ENCODE data around the gene S100A16. TPM values are rescaled to one million over a fixed set of nuclear protein-coding genes. Genes with fewer than 3 reads are reported as not detected.
"Not testable (repeated sequence)": the region's sequence is repeated elsewhere in the genome, so short reads cannot be mapped to it uniquely, and the experiment has no call there.

Gene S100A16
- total and polyA plus RNA-seq, 4 donors: 70.6 to 182 (median 141) TPM

DNA sequence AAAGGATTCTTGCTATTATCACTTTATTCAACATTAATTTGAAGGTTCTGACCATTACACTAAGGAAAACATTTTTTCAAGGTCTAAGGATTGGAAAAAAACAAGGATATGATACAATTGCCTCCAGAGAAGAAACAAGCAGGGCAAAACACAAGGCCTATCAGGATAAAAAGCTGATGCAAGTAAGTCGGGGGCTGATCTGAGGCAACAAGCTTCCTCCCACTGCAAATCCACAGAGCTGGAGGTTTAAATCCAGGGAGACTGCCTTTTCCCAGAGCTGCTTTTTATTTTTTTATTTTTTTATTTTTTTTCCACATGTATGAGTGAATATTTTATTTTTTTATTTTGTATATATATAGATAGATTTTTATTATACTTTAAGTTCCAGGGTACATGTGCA lies 27.9 kb downstream of the S100A16 start:
- Histone ChIP-seq H3K9me3 (ENCODE audit: control insufficient read depth in 4 of 4, insufficient read depth in 3 of 4, low read length in 3 of 4) (no peaks in the 10 kb centered on the region), H3K27me3 (ENCODE audit: control insufficient read depth in 3 of 3, insufficient read depth in 3 of 3, low read length in 2 of 3) (no peaks in the 10 kb centered on the region), H3K27ac (ENCODE audit: low read depth in 1 of 2, low read length in 1 of 2) (no peak overlapping the region), H3K4me1 (ENCODE audit: control insufficient read depth in 5 of 5, insufficient read depth in 5 of 5, low read length in 5 of 5) (no peaks in the 10 kb centered on the region), H3K9ac (ENCODE audit: insufficient read depth in 1 of 2, low read length in 2 of 2) (no peak overlapping the region), H3K4me3 (no peak overlapping the region), H3K36me3 (ENCODE audit: control insufficient read depth in 4 of 4, insufficient read depth in 4 of 4, low read length in 4 of 4) (peaks cover 0 to 2% (median 0%) of the 10 kb centered on the region in 4 donors)
- ATAC-seq (ENCODE audit: insufficient read depth, low FRiP score): no peak
- TF ChIP-seq, protein P1, sequence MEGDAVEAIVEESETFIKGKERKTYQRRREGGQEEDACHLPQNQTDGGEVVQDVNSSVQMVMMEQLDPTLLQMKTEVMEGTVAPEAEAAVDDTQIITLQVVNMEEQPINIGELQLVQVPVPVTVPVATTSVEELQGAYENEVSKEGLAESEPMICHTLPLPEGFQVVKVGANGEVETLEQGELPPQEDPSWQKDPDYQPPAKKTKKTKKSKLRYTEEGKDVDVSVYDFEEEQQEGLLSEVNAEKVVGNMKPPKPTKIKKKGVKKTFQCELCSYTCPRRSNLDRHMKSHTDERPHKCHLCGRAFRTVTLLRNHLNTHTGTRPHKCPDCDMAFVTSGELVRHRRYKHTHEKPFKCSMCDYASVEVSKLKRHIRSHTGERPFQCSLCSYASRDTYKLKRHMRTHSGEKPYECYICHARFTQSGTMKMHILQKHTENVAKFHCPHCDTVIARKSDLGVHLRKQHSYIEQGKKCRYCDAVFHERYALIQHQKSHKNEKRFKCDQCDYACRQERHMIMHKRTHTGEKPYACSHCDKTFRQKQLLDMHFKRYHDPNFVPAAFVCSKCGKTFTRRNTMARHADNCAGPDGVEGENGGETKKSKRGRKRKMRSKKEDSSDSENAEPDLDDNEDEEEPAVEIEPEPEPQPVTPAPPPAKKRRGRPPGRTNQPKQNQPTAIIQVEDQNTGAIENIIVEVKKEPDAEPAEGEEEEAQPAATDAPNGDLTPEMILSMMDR (IDR thresholded peaks at IDR 0.05; ENCODE audit: control extremely low read depth, extremely low read depth): no peak
- 64 to 86% methylated on average over 1 of the region's 1 CpG for WGBS, 2 donors
- DNase-seq: no peak

DNA sequence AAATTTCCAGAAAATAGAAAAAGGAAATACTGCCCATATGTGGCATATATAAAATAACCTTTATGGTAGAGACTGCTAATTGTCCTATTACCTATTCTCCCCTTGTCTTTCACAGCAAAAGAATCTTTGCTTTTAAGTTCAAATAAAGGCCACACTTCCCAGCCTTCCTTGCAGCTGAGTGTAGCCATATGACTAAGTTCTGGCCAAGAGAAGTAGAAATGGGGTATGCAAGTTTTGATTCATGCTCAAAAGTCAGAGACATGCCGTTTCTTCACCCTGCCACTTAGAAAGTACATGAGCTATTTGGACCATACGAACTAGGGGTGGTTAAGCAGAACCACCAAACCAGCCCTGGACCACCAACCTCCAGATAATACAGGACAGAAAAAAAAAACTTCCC lies 29.0 kb downstream of the S100A16 start:
- H3K36me3 ChIP-seq (ENCODE audit: control insufficient read depth in 4 of 4, insufficient read depth in 4 of 4, low read length in 4 of 4): peaks cover 0 to 2% (median 0%) of the 10 kb centered on the region in 4 donors
- H3K4me1 ChIP-seq (ENCODE audit: control insufficient read depth in 5 of 5, insufficient read depth in 5 of 5, low read length in 5 of 5): no peaks in the 10 kb centered on the region
- no peak overlapping the region for H3K27ac ChIP-seq (ENCODE audit: low read depth in 1 of 2, low read length in 1 of 2)
- TF ChIP-seq, protein P1 (IDR thresholded peaks at IDR 0.05; ENCODE audit: control extremely low read depth, extremely low read depth): no peak
- H3K27me3 ChIP-seq (ENCODE audit: control insufficient read depth in 3 of 3, insufficient read depth in 3 of 3, low read length in 2 of 3): no peaks in the 10 kb centered on the region
- H3K4me3 ChIP-seq: no peak overlapping the region
- no peak overlapping the region for H3K9ac ChIP-seq (ENCODE audit: insufficient read depth in 1 of 2, low read length in 2 of 2)
- ATAC-seq (ENCODE audit: insufficient read depth, low FRiP score) (no peak), DNase-seq (no peak)
- no peaks in the 10 kb centered on the region for H3K9me3 ChIP-seq (ENCODE audit: control insufficient read depth in 4 of 4, insufficient read depth in 3 of 4, low read length in 3 of 4)
- 82% methylated on average over 2 of the region's 2 CpGs for WGBS, 2 donors

DNA sequence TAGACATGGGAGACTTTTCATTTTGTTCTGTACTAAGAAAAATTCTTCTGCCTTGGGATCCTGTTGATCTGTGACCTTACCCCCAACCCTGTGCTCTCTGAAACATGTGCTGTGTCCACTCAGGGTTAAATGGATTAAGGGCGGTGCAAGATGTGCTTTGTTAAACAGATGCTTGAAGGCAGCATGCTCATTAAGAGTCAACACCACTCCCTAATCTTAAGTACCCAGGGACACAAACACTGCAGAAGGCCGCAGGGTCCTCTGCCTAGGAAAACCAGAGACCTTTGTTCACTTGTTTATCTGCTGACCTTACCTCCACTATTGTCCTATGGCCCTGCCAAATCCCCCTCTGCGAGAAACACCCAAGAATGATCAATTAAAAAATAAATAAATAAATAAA lies 29.4 kb downstream of the S100A16 start:
- not testable (repeated sequence) for DNase-seq; ATAC-seq (ENCODE audit: insufficient read depth, low FRiP score); H3K36me3 ChIP-seq (ENCODE audit: control insufficient read depth in 4 of 4, insufficient read depth in 4 of 4, low read length in 4 of 4); H3K9me3 ChIP-seq (ENCODE audit: control insufficient read depth in 4 of 4, insufficient read depth in 3 of 4, low read length in 3 of 4); H3K9ac ChIP-seq (ENCODE audit: insufficient read depth in 1 of 2, low read length in 2 of 2); H3K27me3 ChIP-seq (ENCODE audit: control insufficient read depth in 3 of 3, insufficient read depth in 3 of 3, low read length in 2 of 3); H3K4me1 ChIP-seq (ENCODE audit: control insufficient read depth in 5 of 5, insufficient read depth in 5 of 5, low read length in 5 of 5); H3K4me3 ChIP-seq; H3K27ac ChIP-seq (ENCODE audit: low read depth in 1 of 2, low read length in 1 of 2)
- WGBS, 2 donors: 80 to 81% methylated on average over 2 to 3 of the region's 3 CpGs

DNA sequence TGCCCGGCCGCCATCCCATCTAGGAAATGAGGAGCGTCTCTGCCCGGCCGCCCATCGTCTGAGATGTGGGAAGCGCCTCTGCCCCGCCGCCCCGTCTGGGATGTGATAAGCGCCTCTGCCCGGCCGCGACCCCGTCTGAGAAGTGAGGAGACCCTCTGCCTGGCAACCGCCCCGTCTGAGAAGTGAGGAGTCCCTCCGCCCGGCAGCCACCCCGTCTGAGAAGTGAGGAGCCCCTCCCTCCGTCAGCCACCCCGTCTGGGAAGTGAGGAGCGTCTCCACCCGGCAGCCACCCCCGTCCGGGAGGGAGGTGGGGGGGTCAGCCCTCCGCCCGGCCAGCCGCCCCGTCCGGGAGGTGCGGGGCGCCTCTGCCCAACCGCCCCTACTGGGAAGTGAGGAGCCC lies 30.1 kb downstream of the S100A16 start:
- not testable (repeated sequence) for H3K4me1 ChIP-seq (ENCODE audit: control insufficient read depth in 5 of 5, insufficient read depth in 5 of 5, low read length in 5 of 5); H3K36me3 ChIP-seq (ENCODE audit: control insufficient read depth in 4 of 4, insufficient read depth in 4 of 4, low read length in 4 of 4); H3K27ac ChIP-seq (ENCODE audit: low read depth in 1 of 2, low read length in 1 of 2); ATAC-seq (ENCODE audit: insufficient read depth, low FRiP score); H3K4me3 ChIP-seq; DNase-seq; H3K9me3 ChIP-seq (ENCODE audit: control insufficient read depth in 4 of 4, insufficient read depth in 3 of 4, low read length in 3 of 4); H3K9ac ChIP-seq (ENCODE audit: insufficient read depth in 1 of 2, low read length in 2 of 2); H3K27me3 ChIP-seq (ENCODE audit: control insufficient read depth in 3 of 3, insufficient read depth in 3 of 3, low read length in 2 of 3)
- 95 to 96% methylated on average over 28 to 34 of the region's 34 CpGs for WGBS, 2 donors

DNA sequence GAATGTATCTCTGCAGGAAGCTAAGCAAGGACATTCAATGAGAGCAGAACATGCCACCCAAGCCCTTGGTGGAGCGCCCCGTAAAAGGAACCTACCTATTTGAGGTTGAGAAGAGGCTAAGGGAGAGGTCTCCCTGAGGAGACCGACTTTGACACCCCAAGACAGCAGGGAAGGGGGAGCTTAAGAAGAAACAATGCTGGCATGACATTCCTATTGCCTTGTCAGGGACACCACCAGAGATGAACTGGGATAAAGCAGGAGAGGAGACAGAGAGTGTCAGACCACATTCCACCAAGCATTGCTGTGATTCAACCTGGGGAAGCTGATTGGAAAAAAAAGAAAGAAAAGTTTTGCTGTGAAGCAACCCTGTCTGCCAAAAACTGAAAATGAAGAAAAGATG lies 34.0 kb downstream of the S100A16 start:
- no peaks in the 10 kb centered on the region for H3K27me3 ChIP-seq (ENCODE audit: control insufficient read depth in 3 of 3, insufficient read depth in 3 of 3, low read length in 2 of 3)
- no peak overlapping the region for H3K9ac ChIP-seq (ENCODE audit: insufficient read depth in 1 of 2, low read length in 2 of 2)
- DNase-seq (no peak), ATAC-seq (ENCODE audit: insufficient read depth, low FRiP score) (no peak)
- TF ChIP-seq, protein P1 (IDR thresholded peaks at IDR 0.05; ENCODE audit: control extremely low read depth, extremely low read depth): no peak
- 88 to 92% methylated on average over 3 of the region's 3 CpGs for WGBS, 2 donors
- H3K27ac ChIP-seq (ENCODE audit: low read depth in 1 of 2, low read length in 1 of 2): no peak overlapping the region
- H3K36me3 ChIP-seq (ENCODE audit: control insufficient read depth in 4 of 4, insufficient read depth in 4 of 4, low read length in 4 of 4): no peaks in the 10 kb centered on the region
- H3K9me3 ChIP-seq (ENCODE audit: control insufficient read depth in 4 of 4, insufficient read depth in 3 of 4, low read length in 3 of 4): no peaks in the 10 kb centered on the region
- H3K4me1 ChIP-seq (ENCODE audit: control insufficient read depth in 5 of 5, insufficient read depth in 5 of 5, low read length in 5 of 5): peaks cover 0 to 2% (median 0%) of the 10 kb centered on the region in 5 donors
- no peak overlapping the region for H3K4me3 ChIP-seq

Measured in lung (tissue), 12 donors.